ENCODE measurements around the gene ADAMTSL4.
A peak's percentile ranks its signal among the peaks of the same experiment; 100 is the strongest.

Gene ADAMTSL4

DNA sequence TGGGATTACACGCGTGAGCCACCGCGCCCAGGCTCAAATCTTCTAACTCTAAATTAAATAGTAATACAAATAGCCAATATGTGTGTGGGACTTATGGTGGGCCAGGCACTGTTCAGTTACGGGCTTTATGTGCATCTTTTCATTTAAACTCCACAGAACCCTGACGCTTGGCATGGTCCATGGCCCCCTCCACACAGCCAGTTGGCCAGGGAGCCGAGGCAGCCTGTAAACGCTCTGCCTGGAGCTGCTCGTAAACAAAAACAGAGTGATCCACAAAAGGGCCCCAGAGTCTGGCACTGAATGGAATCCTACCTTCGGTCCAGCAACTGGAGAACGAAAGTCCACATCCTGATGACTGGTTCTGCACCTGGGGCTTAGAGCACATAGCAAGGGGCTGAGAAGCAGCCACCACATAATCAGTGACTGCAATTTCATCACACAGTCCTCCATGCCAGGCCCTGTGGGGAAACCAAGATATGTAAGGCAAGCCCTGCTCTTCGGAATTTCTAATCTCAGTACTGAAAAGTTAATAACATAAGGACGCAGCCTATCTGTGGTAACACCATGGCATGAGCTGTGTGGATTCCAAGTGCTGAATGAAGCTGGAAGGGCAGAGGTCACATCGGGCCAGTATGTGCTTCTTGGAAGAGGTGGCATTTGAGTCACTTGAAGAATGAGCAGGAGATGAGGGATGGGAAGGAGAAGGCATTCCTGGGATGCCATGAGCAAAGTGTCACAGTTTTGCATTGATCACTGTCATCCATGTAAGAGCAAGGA is 13.5 kb upstream of the ADAMTSL4 start:
- DNase-seq, result no peak

GRCh38 chr1:150536836-150537731 is 12.1 kb upstream of the ADAMTSL4 start:
- DNase-seq, result no peak

- DNase-seq, result no peak
Observed at GRCh38 chr1:150537732-150538684, 11.2 kb upstream of the ADAMTSL4 start.

DNA sequence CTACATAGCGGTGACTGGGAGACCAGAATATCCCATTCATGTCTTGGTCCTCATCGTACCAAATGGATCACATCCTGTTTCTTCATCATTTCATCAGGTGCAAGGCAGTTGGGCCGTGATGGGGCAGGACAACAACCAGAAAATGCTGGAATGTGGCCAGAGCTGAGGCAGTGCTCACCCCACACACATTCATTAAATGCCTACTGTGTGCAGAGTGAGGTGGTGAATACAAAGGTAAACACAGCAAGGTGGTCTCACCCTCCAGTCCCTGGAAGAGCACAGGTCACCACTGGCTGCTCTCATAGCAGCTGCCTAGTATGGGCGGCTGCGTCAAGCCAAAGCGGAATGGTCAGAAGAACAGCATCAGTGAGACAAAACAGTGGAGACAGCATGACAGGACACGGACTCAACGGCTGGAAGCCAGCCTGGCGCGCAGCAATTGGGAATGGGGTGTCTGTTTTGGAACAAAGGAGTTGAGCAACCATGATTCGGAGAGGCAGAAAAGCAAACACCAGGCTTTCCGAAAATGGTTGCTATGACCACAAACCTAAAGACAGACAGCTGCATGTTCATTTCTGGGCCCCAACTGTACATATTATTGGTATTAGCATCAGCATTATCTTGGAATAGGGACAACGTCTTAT is 5.6 kb upstream of the ADAMTSL4 start:
- DNase-seq, result peak; percentile 93

- DNase-seq, result peak; percentile 55
Observed at GRCh38 chr1:150544204-150544603, 5.0 kb upstream of the ADAMTSL4 start.

GRCh38 chr1:150545486-150546032 is 3.6 kb upstream of the ADAMTSL4 start:
- DNase-seq, result no peak

- DNase-seq, result no peak
Observed at GRCh38 chr1:150546294-150546937, 2.8 kb upstream of the ADAMTSL4 start.

DNA sequence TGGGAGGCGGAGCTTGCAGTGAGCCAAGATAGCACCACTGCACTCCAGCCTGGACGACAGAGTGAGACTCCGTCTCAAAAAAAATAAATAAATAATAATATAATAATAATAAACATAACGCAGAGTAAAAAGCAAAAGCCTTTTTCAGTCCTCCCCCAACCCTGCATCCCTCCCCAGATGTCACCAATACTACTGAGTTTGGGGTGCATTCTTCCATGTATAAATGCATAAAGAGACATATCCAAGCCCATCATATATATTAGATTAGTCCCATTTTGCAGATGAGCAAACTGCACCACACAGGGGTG is 930 bp upstream of the ADAMTSL4 start:
- DNase-seq, result no peak

DNA sequence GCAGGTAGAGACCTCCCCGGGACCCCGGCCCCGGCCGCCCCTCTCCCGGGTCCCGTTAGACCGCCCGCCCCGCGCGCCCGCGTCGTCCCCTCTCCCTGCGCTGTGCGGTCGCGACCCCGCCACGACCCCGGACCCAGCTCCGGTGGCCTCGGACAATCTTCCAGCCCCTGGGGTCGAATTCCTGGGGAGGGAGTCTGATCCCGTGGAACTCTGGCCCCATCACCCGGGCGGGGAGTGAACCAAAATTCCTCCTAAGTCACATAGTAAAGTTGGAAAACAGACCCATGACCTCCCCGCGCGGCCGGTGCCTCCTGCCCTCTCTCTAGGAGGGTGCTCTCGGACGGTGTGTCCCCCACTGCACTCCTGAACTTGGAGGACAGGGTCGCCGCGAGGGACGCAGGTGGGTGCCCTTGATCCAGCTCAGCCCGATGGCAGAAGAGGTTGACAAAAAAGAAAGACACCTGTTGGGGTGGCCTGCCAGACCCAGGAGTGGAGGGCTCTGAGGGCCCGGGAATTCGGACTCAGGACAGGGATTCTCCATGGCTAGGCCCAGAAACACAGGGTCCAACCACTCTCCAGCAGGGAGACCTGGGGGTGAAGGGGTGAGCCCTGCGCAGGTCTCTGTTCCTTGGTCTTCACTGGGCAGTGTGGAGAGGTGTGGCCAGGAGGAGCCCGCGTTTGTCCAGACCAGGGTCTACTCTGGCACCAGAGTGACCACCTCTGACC is 451 bp downstream of the ADAMTSL4 start:
- DNase-seq, result no peak

DNA sequence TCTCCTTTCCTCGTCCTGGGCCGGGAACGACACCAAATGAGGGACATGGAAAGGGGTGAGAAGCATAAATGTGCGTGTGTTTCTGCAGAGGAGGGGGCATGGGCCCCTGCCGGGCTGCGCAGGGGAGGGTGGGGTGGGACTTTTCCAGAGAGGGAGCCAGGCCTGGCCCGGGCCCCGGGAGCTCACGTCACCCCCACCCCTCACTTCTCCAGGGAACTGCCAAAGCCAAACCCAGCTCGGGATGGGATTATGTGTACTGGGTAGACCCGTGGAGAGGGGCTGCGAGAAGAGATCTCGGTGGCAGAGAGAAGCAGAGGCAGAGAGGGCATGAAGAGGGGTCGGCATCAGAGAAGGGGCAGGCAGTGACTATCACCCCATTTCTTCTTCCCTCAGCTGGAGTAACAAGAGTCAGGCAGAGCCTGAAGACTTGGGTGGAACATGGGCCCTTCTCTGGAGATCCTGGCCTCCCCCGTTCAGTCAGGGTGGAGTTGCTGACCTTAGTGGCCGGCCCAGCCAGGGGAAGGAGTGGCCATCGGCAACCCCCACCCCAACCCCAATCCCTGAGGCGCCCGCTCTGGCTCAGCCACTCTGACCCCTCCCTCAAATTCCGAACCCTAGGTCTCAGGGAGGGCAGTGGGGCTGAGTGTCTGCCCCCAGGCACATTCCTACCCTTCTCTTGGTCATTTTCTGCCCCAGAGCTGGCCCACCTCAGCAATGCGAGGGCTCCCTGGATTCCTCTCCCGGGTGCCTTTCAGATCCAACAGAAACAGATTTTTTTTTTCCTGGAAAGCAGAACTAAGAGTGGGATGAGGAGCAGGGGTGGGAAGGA is 1.2 kb downstream of the ADAMTSL4 start:
- DNase-seq, result no peak

DNA sequence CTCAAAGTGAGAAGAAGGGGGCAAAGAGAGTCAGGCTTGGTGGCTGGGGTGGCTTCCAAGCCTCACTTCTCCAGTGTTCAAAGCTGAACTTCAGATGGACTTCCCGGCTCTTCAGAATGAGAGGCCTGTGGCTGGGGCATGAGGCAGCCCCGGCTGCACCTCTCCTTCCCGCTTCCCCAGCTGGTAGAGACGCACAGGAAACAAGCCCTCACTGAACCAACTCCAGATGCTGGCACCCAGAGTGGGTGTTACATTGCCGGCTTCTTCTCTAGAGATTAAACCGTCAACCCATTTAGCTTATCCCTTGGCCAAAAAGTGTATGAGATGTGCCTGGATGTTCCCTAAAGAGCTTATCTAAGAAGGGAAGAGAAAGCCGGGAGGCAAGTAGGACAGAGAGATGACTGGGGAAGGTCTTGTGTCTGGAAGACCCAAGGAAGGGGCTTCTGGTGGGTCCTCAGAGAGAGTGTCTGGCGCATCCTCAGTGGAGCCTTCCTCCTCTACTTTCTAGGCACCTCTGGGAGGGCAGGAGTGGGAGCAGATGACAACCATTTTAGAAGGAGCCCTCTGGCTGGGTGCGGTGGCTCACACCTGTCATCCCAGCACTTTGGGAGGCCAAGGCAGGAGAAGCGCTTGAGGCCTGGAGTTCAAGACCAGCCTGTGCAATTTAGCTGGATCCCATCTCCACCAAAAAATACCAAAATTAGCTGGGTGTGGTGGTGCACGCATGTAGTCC is 2.0 kb downstream of the ADAMTSL4 start:
- no peak for DNase-seq

DNA sequence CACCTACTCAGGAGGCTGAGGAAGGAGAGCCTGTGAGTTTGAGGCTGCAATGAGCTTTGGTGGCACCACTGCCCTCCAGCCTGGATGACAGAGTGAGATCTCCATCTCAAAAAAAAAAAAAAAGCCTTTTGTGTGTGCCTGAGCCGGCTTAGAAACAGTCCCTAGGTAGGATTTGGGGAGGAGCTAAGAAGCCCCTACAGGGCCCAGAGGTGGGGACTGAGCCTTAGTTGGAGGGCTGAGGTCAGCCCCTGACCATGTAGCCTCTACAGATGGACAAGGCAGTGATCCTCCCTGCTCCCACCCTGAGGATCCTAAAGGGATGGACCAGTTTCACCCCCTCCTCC is 2.5 kb downstream of the ADAMTSL4 start:
- DNase-seq, result no peak

DNA sequence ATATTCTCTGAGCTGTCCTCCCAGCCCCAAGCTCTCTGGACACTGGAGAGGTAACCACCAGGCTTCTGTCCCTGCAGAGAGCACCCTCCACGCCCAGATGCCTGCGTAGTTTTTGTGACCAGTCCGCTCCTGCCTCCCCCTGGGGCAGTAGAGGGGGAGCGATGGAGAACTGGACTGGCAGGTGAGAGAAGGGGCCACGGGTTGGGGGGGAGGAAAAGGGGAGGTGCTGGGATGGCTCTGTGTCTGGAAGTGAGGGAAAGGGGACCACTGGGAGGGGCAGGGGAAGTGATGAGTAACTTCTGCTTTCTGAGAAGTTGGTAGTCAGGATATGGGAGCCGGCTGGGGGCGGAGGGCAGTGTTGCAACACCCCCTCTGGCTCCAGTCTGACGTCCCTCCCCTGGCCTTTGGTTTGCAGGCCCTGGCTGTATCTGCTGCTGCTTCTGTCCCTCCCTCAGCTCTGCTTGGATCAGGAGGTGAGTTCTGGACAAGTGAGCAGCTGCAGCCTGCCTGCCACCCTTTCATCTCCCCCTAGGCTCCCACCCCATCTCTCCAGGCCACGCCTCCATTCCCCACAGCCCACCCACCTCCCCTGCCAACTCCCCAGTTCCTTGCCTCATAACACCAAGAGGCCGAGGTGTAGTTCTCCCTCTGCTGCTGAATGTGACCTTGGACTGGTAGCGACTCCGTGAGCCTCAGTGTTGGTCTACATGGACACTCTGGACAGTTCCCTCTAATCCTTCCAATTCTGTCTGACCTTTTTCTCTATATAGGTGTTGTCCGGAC is 3.1 kb downstream of the ADAMTSL4 start:
- no peak for DNase-seq

GRCh38 chr1:150552911-150553289 is 3.7 kb downstream of the ADAMTSL4 start:
- no peak for DNase-seq

- DNase-seq, result no peak
Observed at GRCh38 chr1:150553392-150554085, 4.3 kb downstream of the ADAMTSL4 start.

- DNase-seq, result no peak
Observed at GRCh38 chr1:150554086-150554452, 4.9 kb downstream of the ADAMTSL4 start.

- no peak for DNase-seq
Observed at GRCh38 chr1:150555198-150555970, 6.2 kb downstream of the ADAMTSL4 start.
